SU-DHL-6 (cell line): Measurements from ENCODE around the gene P2RX3.
"Not testable (repeated sequence)": the region's sequence is repeated elsewhere in the genome, so short reads cannot be mapped to it uniquely, and the experiment has no call there.

Experiments used
- H2AFZ ChIP-seq: fragments of 200-600 bp; sonication (generic); 2 replicates; pipeline ENCODE4 v1.6.1; 2014; ENCODE audit warnings: low read depth, mild to moderate bottlenecking, moderate library complexity, mixed read lengths, antibody characterized with exemption, low read length; ENCODE audit not compliant: severe bottlenecking
- H3F3A ChIP-seq: fragments of 200-600 bp; shearing (Covaris generic); 2 replicates; pipeline ENCODE4 v1.6.0; 2016; ENCODE audit warnings: antibody characterized with exemption, mild to moderate bottlenecking; ENCODE audit not compliant: insufficient read depth
- H3K27ac ChIP-seq: fragments of 200-600 bp; sonication (generic); 2 replicates; pipeline ENCODE4 v1.5.1; 2016; ENCODE audit warnings: low read depth, mild to moderate bottlenecking, low read length, moderate library complexity, mixed read lengths
- H3K27me3 ChIP-seq: fragments of 200-600 bp; sonication (generic), shearing (Covaris generic); 2 replicates; pipeline ENCODE4 v1.6.0; 2014; ENCODE audit warnings: mild to moderate bottlenecking, low read length
- H3K36me3 ChIP-seq: fragments of 200-600 bp; sonication (generic); 2 replicates; pipeline ENCODE4 v1.6.1; 2014; ENCODE audit warnings: mild to moderate bottlenecking, low read length, mixed read lengths
- H3K4me2 ChIP-seq: fragments of 300-600, 200-600 bp; shearing (Covaris generic), sonication (generic); 2 replicates; pipeline ENCODE4 v1.6.0; 2014; ENCODE audit warnings: low read length, low read depth, mild to moderate bottlenecking; ENCODE audit not compliant: poor library complexity, severe bottlenecking
- H3K4me3 ChIP-seq: fragments of 200-600 bp; sonication (generic); 2 replicates; pipeline ENCODE4 v1.5.1; 2014; ENCODE audit warnings: antibody characterized with exemption, low read length, mild to moderate bottlenecking, mixed read lengths; ENCODE audit not compliant: insufficient read depth, poor library complexity, severe bottlenecking
- H3K79me2 ChIP-seq: fragments of 200-600 bp; sonication (generic); 2 replicates; pipeline ENCODE4 v1.6.1; 2014; ENCODE audit warnings: mild to moderate bottlenecking, low read length, moderate library complexity; ENCODE audit not compliant: insufficient read depth
- H3K9ac ChIP-seq: fragments of 200-600 bp; sonication (generic); 2 replicates; pipeline ENCODE4 v1.7.0; 2014; ENCODE audit warnings: mild to moderate bottlenecking, low read length
- H3K9me2 ChIP-seq: fragments of 200-600 bp; sonication (generic); replicated peaks from 2 replicates; pipeline ENCODE4 v1.6.1; 2014; ENCODE audit warnings: low read length; ENCODE audit not compliant: insufficient read depth
- H3K9me3 ChIP-seq: fragments of 200-600 bp; sonication (generic); 2 replicates; pipeline ENCODE4 v1.6.1; 2014; ENCODE audit warnings: low read length, mixed read lengths; ENCODE audit not compliant: insufficient read depth
- H4K20me1 ChIP-seq: fragments of 200-600 bp; sonication (generic); 2 replicates; pipeline ENCODE4 v1.6.1; 2014; ENCODE audit warnings: low read depth, mild to moderate bottlenecking, antibody characterized with exemption, low read length, moderate library complexity, mixed read lengths
- EZH2phosphoT487 ChIP-seq: fragments of 200-600 bp; sonication (generic), shearing (Covaris generic); conservative IDR thresholded peaks from 2 replicates; pipeline ENCODE4 v1.6.1; 2018; ENCODE audit warnings: mild to moderate bottlenecking, antibody characterized with exemption, low read length, moderate library complexity, mixed read lengths
- TF ChIP-seq, protein P1 (sequence below): fragments of 200-600 bp; sonication (generic); IDR thresholded peaks from one replicate; pipeline ENCODE4 v1.5.1; 2017; ENCODE audit warnings: antibody characterized with exemption, mild to moderate bottlenecking, low read length, moderate library complexity; ENCODE audit not compliant: insufficient read depth, poor library complexity, severe bottlenecking

Gene P2RX3

DNA sequence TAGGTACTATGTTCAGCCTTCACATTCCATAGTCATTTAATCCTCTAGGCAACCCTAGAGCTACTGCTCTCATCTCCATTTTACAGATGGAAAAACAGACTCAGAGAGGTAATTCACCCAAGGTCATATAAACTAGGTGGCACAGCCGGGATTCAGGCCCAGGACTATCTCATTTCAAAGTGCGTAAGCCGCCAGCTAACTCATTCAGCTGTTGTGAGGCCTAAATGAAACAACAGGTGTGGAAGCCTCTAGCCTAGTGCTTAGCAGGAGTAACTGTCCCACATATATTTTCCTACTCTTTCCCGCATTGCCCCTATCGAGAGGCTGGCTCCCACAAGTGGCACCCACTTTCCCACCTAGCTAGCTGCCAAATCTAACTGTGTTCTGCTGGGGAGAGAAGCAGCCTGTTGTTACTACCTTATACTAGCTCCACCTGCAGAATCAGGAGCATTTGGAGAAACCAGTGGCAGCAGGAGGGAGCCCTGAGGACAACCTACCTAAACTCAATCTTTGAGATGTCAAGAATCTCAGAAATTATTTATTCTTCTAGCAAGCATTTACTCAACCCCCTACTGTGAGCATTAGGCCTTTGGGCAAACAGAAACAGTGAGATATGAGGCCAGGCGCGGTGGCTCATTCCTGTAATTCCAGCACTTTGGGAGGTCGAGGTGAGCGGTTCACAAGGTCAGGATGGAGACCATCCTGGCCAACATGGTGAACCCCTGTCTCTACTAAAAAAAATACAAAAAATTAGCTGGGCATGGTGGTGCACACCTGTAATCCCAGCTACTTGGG is 21.9 kb downstream of the P2RX3 start:
- Histone ChIP-seq H3K79me2 (no peaks in the 10 kb centered on the region), H3K4me2 (no peak overlapping the region), H4K20me1 (no peaks in the 10 kb centered on the region), H3K9me3 (no peaks in the 10 kb centered on the region), H3K9me2 (no peaks in the 10 kb centered on the region), H3K36me3 (no peaks in the 10 kb centered on the region), H2AFZ (no peak overlapping the region), H3F3A (no peaks in the 10 kb centered on the region), H3K4me3 (no peak overlapping the region), H3K9ac (no peak overlapping the region), H3K27me3 (no peaks in the 10 kb centered on the region), H3K27ac (no peak overlapping the region)
- TF ChIP-seq, protein P1, sequence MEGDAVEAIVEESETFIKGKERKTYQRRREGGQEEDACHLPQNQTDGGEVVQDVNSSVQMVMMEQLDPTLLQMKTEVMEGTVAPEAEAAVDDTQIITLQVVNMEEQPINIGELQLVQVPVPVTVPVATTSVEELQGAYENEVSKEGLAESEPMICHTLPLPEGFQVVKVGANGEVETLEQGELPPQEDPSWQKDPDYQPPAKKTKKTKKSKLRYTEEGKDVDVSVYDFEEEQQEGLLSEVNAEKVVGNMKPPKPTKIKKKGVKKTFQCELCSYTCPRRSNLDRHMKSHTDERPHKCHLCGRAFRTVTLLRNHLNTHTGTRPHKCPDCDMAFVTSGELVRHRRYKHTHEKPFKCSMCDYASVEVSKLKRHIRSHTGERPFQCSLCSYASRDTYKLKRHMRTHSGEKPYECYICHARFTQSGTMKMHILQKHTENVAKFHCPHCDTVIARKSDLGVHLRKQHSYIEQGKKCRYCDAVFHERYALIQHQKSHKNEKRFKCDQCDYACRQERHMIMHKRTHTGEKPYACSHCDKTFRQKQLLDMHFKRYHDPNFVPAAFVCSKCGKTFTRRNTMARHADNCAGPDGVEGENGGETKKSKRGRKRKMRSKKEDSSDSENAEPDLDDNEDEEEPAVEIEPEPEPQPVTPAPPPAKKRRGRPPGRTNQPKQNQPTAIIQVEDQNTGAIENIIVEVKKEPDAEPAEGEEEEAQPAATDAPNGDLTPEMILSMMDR = no peak
- TF ChIP-seq EZH2phosphoT487 = no peak

- H3K9me2 ChIP-seq = no peaks in the 10 kb centered on the region
- no peak overlapping the region for H3K4me3 ChIP-seq
- H3K27ac ChIP-seq = no peak overlapping the region
- TF ChIP-seq EZH2phosphoT487 = no peak
- TF ChIP-seq, protein P1 = no peak
- no peaks in the 10 kb centered on the region for H3K79me2 ChIP-seq
- no peaks in the 10 kb centered on the region for H3K9me3 ChIP-seq
- no peaks in the 10 kb centered on the region for H3K27me3 ChIP-seq
- no peak overlapping the region for H3K4me2 ChIP-seq
- H3F3A ChIP-seq = no peaks in the 10 kb centered on the region
- H2AFZ ChIP-seq = no peak overlapping the region
- no peaks in the 10 kb centered on the region for H4K20me1 ChIP-seq
- H3K9ac ChIP-seq = no peak overlapping the region
- no peaks in the 10 kb centered on the region for H3K36me3 ChIP-seq
These were observed 22.8 kb downstream of the P2RX3 start for GRCh38 chr11:57360991-57361390.

DNA sequence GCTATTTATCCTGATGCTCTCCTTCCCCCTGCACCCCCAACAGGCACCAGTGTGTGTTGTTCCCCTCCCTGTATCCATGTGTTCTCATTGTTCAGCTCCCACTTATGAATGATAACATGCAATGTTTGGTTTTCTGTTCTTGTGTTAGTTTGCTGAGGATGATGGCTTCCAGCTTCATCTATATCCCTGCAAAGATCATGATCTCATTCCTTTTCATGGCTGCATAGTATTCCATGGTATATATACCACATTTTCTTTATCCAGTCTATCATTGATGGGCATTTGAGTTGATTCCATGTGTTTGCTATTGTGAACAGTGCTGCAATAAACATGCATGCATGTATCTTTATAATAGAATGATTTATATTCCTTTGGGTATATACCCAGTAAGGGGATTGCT is 23.3 kb downstream of the P2RX3 start:
- not testable (repeated sequence) for H3K27me3 ChIP-seq, H3K4me2 ChIP-seq, H3F3A ChIP-seq, H3K9me2 ChIP-seq, H4K20me1 ChIP-seq, H2AFZ ChIP-seq, H3K27ac ChIP-seq, H3K79me2 ChIP-seq, H3K9ac ChIP-seq, H3K36me3 ChIP-seq, H3K9me3 ChIP-seq, H3K4me3 ChIP-seq

DNA sequence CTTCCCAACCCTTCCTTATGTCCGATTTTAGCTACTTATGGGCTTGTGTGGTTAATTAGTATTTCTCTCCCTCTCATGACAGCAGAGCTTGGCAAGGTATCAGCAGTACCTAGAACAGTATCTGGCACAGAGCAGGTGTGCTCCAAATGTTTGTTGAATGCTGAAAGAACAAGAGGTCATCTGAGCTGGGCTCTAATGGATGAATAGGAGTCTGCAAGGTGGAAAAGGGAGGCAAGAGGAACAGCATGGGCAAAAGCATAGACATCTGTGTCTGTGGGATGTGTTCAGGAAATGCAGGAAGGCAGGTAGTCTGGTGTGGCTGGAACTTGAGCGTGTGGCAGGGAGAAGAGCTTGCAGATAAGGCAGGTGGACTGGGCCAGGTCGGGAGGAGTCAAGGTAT is 23.8 kb downstream of the P2RX3 start:
- Histone ChIP-seq H3K36me3 (no peaks in the 10 kb centered on the region), H2AFZ (no peak overlapping the region), H3K9me2 (no peaks in the 10 kb centered on the region), H3K9ac (no peak overlapping the region), H3K27me3 (no peaks in the 10 kb centered on the region), H3K79me2 (no peaks in the 10 kb centered on the region), H3K27ac (no peak overlapping the region), H3K4me3 (no peak overlapping the region), H4K20me1 (no peaks in the 10 kb centered on the region), H3K9me3 (no peaks in the 10 kb centered on the region), H3K4me2 (no peak overlapping the region), H3F3A (no peaks in the 10 kb centered on the region)
- TF ChIP-seq EZH2phosphoT487 = no peak
- TF ChIP-seq, protein P1 = no peak
